Suppressor macrophage (primary cell): ENCODE results near the gene THAP10.
"Not testable (repeated sequence)": the region's sequence is repeated elsewhere in the genome, so short reads cannot be mapped to it uniquely, and the experiment has no call there.

Source experiments
- DNase-seq, 4 experiments: peaks; one replicate each; pipeline ENCODE4 v3.0.0-alpha.2; 2020 to 2022

Gene THAP10

DNA sequence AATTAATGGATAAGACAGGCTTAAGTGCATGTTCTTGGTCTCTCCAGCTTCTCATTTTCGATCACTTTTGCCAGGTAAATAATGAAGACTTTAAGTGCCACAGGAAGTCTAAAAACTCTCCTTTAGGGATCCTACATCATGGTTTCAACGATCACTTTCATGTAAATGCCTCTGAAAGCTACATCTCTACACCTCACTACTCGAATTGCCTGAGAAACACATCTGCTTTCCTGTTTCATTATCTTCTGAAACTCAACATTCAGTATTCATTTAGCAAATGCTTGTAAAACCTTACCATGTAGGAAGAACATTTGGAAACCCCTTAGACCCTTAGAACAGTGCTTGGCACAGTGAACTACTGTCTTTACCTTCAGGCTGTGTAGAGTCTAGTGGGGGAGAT lies 16.2 kb downstream of the THAP10 start:
- no peak for DNase-seq

DNA sequence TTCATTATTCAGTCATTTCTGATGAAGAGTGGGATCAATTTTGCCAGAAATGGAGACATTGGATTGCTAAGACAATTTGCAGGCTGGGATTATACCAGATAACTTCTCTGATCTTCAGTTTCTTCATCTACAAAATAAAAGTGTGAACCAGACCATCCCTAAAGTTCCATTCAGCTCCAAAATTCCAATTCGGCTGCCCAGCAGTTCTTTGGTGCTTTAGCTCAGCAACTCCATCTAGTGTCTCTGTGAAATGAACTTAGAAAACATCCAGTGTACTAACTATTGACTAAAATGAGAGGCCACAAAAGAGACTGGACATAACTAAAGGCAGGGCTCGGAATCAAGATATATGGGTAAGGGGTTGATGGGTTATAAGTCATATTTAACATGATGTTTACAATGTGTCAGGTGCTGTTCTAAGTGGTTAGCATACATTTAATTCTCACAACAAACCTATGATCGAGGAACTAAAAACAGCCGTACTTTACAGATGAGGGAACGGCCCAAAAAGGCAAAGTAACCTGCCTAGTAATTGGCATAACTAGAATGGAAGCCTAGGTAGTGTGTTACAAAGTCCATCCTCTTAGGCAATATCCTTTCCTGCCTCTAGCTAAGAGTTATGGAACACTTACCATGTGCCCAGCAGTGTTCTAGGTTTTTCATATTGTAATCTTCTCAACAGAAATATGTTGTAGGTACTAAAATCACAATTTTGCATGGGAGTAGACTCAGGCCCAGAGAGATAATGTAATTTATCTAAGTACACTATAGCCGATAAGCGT lies 17.0 kb downstream of the THAP10 start:
- peak in 1 of 4 experiments; percentile 7 for DNase-seq

- peak in 1 of 4 experiments; percentile 6 for DNase-seq
These were observed 18.8 kb downstream of the THAP10 start for GRCh38 chr15:70873232-70874054.

- DNase-seq: not testable (repeated sequence)
These were observed 20.7 kb downstream of the THAP10 start for GRCh38 chr15:70871490-70871889.

DNA sequence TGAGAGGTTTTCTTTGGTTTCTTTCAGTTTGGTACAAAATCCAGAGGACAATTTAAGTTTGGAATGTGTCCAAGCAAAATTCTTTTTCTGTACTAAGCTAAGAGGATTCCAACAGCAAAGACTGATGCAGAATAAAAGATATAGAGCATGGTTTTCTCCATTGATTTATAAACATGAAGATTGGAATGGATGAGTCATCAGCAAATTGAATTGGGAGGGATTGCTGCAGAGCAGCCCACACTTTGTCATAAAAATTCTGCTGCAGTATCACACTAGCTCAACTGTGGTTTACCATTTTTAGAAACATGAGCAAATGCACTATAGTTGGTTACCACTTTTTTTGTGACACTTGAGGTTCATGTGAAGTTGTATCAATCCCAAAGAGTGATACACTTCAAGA lies 22.2 kb downstream of the THAP10 start:
- DNase-seq: no peak

GRCh38 chr15:70869346-70869745 lies 22.9 kb downstream of the THAP10 start:
- no peak for DNase-seq

- no peak for DNase-seq
These were observed 24.2 kb downstream of the THAP10 start for GRCh38 chr15:70867911-70868467.

DNA sequence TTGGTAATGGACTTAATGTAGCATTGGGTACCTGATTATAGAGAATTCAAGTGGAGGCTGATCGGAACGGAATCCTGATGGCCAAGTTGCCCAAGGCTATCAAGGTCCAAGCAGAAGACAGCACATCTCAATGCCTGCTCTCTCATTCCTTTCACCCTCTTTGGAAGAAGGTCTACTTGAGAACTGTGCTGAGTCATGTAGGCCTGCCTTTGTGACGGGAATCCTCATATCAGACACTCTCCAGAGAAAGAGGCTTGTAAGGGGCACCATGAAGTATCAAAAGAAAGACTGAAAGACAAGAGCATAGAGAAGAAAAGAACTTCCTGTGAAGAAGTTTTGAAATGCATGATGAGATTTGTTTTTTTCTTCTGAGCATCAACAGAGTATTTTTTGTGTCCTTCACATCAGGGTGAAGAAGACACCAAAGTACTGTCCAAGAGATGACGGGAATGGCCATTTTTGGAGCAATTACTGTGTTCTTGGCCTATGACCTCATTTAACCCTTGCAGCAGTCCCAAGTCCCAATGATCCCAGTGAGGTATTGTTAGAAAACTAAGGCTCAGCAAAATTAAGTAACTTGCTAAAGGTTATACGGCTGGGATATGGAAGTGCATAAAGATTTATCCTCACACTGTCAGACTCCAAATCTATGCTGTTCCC lies 25.1 kb downstream of the THAP10 start:
- no peak for DNase-seq

DNA sequence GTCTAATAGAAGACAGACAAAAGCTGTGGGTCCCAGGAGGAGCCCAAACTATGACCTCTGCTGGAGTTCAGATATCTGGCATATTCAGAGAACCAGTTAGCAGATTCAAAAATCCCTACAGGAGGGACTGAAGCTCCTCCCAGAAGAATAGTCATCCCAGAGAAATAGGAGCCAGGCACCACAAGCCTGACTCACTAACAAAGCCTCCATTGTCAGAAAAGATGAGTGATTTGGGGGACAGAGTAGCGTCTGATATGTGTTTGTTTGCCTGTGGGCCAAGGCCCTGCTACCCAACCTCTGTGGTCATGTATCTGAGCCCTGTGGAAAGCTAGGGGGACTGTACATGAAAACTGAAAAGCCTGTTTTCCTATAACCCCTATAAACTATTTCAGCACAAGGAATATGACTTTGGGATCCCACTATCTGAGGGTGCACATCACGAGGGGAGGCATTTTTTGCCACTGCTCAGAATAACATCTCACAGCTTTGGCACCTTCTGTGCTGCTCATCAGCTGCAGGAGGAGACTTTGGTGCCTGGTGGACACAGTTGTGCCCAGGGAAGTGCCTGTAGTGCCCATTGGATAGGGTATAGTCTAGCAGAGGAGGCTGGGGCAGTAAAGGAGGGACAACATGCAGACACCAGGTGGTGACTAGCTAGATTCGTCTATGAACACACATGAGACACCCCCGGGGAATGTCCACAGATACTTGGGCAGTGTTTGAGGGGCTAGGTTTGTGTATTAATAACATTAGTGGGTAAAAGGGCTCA lies 28.6 kb downstream of the THAP10 start:
- DNase-seq: no peak

- DNase-seq: no peak
These were observed 32.2 kb downstream of the THAP10 start for GRCh38 chr15:70859998-70860397.

DNA sequence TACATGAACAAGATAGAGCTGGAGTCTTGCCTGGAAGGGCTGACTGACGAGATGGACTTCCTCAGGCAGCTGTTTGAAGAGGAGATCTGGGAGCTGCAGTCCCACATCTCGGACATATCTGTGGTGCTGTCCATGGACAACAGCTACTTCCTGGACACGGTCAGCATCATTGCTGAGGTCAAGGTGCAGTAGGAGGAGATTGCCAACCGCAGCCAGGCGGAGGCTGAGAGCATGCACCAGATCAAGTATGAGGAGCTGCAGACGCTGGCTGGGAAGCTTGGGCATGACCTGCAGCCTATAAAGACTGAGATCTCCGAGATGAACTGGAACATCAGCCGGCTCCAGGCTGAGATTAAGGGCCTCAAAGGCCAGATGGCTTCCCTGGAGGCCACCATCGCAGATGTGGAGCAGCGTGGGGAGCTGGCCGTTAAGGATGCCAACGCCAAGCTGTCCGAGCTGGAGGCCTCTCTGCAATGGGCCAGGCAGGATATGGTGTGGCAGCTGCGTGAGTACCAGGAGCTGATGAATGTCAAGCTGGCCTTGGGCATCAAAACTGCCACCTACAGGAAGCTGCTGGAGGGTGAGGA lies 32.8 kb downstream of the THAP10 start:
- no peak for DNase-seq

GRCh38 chr15:70858614-70859321 lies 33.5 kb downstream of the THAP10 start:
- not testable (repeated sequence) for DNase-seq

DNA sequence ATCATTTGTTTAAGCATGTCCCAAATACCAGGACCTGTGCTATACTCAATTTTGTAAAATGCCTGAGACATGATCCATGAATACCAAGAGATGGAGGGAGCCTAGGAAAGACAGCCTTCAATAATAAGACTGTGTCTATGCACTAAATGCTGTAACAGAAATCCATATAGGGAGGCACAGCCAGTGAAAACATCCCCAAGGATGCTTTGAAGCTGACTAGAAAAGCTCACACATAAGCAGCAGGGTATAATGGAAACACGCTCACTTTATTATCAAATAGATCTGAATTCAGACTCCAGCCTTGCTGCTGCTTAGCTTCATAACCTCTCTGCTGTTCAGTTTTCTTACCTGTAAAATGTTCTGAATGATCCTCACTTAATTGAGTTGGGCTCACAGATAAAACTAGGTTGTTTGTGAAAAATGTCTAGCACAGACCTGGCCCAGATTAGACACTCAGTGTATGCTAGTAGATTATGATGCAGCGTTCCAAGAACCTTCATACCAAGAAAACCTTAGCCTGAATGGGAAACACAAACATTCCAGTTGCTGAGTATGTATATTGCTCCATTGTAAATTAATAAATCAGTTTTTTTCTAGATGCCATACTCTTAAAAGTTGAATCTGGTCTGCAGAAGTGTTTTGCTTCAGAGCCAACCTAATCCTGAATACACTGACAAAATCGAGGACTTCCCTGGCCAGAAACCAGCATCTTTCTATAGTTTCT lies 34.5 kb downstream of the THAP10 start:
- DNase-seq: no peak

DNA sequence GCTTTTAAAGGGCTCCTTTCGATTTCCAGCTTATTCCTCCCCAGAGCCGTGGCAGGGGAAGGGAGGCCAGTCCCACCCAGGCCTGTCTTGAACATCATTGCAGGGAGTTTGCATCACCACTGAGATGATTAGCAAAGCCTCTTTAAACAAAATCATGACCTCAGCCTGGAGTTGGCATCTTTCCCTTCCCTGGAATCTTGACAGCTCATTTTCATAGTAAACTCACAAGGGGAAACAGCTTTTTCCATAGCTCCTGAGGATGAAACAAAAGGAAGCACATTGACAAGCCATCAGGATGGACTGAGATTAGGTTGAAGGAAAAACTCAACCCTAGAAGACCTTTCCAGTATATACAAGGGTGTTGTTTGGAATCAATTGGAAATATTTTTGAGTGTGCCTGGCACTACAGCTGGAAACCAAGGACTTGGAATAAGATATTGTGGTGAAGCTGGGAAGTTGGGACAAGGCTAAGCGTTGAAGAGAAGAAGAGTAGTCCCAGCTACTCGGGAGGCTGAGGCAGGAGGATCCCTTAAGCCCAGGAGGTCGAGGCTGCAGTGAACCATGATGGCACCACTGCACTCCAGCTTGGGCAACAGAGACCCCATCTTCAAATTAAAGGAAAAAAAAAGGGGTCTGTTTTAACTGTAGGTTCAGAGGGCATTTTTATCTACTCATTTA lies 35.2 kb downstream of the THAP10 start:
- no peak for DNase-seq

- DNase-seq: no peak
These were observed 35.9 kb downstream of the THAP10 start for GRCh38 chr15:70856177-70856883.

DNA sequence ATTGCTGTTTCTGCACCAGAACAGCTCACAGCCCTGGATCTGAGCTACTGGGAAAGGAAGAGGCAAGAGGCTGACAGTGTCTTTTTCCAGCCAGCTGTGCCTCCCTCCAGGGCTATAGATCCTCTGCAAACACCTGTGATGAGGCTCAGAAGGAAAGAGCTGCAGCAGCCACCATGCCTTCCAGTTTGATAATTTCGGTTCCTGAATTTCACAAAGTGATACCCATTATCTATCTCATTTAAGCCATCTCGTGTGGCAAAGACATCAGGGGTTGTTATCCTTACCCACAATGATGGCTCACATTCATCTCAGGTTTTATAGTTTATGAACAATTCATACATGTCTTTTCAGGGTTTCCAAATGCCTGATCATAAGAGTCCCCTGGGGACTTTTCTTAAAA lies 36.5 kb downstream of the THAP10 start:
- DNase-seq: no peak

DNA sequence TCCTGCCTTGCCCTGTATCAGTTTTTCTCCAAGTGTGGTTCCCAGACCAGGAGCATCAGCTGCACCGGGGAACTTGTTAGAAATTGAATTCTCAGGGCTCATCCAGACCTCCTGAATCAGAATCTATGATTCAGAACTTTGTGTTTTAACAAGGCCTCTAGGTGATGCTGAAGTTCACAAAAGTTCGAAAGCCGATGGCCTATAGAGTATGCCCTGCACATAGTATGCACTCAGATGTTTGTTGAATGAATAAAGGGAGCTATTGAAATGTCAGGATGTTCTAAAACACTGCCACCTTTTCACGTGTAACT lies 37.6 kb downstream of the THAP10 start:
- no peak for DNase-seq

DNA sequence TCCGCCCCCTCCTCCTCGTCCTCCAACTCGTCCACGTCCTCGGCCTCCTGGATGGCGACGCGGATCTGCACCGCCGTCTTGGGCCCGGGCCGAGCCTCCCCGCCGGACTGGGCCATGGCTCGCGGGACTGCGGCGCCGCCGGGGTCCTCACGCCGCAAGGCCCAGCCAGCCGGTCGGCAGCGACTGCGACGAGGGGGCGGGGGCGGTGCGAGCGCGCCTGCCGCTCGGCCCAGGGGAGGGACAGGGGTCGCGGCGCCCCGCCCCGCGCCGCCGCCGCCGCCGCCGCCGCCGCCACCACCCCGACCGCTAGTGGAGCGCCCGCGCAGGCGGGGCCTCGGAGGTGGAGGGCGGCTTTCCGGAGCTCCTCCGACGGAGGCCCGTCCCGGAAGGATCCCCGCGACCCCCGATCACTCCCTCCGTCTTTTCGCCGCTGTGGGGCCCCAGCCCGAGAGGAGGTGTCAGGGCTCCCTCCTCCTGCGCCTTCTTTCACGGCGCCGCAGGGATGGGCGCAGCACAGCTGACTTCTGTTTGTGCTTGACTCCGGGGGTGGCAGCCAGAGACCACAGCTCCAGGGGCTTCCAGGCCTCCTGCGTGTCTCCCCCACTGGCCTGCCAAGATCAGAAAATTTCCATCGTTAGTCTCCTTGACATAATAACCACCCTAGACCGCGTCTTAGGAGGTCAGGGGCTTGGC lies 38.1 kb downstream of the THAP10 start, which contains the start of gene LARP6:
TSS of gene LARP6 (minus strand) at position 185 of the 693 bp plus-strand sequence. CDS start at position 116, 69 bp downstream.
- DNase-seq: peak in 2 of 4 experiments; percentile 11 to 32
